NCI-H226 (cell line): ENCODE measurements around the gene RBM6.
A peak's percentile ranks its signal among the peaks of the same experiment; 100 is the strongest.
"Not testable (repeated sequence)": the region's sequence is repeated elsewhere in the genome, so short reads cannot be mapped to it uniquely, and the experiment has no call there.

ENCODE experiments used
- DNase-seq: peaks from one replicate; pipeline ENCODE4 v3.0.0-alpha.2; 2015

Gene RBM6, protein sequence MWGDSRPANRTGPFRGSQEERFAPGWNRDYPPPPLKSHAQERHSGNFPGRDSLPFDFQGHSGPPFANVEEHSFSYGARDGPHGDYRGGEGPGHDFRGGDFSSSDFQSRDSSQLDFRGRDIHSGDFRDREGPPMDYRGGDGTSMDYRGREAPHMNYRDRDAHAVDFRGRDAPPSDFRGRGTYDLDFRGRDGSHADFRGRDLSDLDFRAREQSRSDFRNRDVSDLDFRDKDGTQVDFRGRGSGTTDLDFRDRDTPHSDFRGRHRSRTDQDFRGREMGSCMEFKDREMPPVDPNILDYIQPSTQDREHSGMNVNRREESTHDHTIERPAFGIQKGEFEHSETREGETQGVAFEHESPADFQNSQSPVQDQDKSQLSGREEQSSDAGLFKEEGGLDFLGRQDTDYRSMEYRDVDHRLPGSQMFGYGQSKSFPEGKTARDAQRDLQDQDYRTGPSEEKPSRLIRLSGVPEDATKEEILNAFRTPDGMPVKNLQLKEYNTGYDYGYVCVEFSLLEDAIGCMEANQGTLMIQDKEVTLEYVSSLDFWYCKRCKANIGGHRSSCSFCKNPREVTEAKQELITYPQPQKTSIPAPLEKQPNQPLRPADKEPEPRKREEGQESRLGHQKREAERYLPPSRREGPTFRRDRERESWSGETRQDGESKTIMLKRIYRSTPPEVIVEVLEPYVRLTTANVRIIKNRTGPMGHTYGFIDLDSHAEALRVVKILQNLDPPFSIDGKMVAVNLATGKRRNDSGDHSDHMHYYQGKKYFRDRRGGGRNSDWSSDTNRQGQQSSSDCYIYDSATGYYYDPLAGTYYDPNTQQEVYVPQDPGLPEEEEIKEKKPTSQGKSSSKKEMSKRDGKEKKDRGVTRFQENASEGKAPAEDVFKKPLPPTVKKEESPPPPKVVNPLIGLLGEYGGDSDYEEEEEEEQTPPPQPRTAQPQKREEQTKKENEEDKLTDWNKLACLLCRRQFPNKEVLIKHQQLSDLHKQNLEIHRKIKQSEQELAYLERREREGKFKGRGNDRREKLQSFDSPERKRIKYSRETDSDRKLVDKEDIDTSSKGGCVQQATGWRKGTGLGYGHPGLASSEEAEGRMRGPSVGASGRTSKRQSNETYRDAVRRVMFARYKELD

DNA sequence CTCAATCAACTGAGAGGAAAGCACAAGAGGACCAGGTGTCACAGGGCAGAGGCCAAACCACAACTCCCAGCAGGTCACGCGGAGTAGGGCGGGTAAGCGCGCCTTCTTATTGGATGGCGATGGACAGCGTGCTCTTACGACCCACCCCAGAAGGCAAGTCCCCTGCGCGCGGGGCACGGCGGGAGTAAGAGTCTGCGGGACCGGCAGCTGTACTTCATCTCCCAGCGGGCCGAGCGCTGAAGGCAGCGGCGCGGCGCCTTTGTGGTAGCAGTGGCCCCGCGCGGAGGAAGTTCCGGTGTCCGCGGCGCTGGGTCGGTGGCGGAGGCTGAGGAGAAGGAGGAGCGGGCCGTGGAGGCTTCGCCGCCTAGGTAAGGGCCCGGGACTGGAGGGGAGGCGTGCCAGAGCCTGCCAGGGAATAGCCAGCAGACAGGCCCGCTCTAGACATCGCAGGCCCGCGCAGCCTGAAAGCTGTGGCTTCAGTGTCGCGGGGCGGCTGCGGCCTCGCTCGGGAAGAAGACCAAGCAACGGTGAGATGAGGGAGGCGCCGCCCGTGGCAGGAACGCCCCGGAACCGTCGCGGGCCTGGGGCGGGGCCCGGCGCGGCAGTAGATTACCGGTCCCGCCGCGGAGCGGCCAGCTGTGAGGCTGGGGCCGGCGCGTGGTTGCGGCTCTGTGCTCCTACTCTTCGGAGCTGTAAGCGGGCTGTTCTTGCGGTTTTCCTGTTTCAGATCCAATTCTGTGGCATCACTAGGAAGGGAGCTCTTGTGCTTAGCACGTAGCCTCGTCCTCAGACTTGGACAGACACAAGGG lies at the start of gene RBM6:
Gene RBM6, plus strand, starts transcription at position 293 of the 809 bp plus-strand sequence. CDS start 22,492 bp downstream, outside the sequence.
- DNase-seq = peak; percentile 97

GRCh38 chr3:49895791-49896190 lies 44.2 kb upstream of the RBM6 start:
- no peak for DNase-seq

- DNase-seq = no peak
Measured at GRCh38 chr3:49896345-49896744, 43.6 kb upstream of the RBM6 start.

- no peak for DNase-seq
Measured at GRCh38 chr3:49898991-49899390, 41.0 kb upstream of the RBM6 start.

- no peak for DNase-seq
Measured at GRCh38 chr3:49899815-49900214, 40.1 kb upstream of the RBM6 start.

- DNase-seq = peak; percentile 97
Measured at GRCh38 chr3:49900491-49901153, 39.3 kb upstream of the RBM6 start.

DNA sequence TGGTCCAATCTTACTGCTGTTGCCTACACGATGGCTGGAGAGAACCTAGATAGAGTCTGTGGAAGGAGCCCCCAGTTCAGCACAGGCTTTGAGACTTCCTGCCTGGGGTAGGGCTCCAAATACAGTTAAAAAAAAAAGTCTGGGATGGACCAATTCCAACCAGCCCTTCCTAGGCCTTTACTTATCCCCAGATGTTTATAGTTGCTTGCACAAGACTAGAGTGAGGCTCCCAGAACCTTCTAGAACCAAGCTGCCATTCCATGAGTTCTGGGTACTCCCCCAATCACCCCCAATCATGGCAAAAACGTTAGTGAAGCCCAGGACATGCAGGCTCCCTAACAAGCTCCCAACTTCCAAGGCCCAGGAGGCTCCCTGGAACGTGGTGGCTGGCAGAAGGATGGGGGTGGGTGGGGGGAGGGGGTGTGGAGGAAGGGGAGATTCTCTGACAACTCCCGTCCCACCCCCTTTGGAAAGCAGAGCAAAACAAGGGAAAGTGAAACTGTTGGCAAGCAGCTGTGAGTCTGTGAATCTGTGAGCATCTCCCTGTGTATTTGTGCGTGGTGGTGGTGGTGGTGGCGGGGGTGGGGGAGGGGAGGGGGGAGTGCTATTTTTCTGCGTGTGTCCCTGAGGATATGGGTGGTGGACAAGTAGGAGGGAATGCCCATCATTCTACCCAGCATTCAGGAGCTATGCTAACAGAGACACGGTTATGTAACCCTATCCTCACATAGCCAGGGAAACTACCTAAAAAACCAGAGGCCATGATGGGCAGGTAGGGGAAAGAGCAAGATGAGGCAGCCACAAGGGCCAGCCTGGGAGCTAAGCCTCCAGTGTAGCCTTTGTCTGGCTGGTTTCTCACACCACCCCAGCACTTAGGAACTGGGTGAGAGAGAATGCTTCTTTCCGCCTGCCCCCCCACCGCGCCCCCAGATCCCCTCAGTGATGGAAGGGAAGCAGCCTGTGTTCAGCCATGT lies 38.3 kb upstream of the RBM6 start:
- DNase-seq = peak; percentile 63

- no peak for DNase-seq
Measured at GRCh38 chr3:49902511-49903345, 37.2 kb upstream of the RBM6 start.

GRCh38 chr3:49903451-49904424 lies 36.2 kb upstream of the RBM6 start, which contains the start of gene MST1R:
Gene MST1R, minus strand, starts transcription at chr3:49903873. Its CDS starts 264 bp downstream, at chr3:49903609.
- peak; percentile 83 for DNase-seq

GRCh38 chr3:49904448-49904847 lies 35.5 kb upstream of the RBM6 start:
- not testable (repeated sequence) for DNase-seq

DNA sequence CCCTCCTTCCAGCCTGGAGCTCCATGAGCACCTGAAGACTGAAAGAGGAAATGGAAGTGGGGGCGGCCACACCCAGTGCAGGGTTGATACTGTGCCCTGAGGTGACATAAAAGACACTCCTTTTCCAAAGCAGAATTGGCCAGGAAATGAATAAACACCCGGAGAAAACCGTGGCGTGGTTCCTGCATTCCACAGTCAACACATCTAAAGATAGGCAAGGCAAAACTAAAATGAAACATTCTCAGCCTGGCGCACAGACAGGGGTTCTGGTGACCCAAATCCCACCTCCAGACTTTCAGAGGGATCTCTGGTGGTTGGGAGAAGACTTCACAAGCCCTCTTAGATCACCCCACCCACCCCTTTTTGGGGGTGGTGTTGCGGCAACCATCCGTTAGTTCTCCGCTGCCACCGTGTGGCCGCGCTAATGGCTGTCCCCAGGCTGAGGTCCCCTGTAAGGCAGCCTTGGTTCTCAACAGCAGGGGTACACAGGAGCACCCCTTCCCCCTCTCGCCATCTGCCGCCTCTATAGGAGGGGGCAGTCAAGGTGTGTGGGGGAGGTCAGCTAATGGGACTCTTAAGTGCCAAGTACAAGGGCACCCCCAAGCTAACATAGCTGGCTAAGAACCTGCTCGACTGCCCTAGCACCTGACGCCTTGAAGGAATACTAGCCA lies 33.7 kb upstream of the RBM6 start:
- peak; percentile 47 for DNase-seq

DNA sequence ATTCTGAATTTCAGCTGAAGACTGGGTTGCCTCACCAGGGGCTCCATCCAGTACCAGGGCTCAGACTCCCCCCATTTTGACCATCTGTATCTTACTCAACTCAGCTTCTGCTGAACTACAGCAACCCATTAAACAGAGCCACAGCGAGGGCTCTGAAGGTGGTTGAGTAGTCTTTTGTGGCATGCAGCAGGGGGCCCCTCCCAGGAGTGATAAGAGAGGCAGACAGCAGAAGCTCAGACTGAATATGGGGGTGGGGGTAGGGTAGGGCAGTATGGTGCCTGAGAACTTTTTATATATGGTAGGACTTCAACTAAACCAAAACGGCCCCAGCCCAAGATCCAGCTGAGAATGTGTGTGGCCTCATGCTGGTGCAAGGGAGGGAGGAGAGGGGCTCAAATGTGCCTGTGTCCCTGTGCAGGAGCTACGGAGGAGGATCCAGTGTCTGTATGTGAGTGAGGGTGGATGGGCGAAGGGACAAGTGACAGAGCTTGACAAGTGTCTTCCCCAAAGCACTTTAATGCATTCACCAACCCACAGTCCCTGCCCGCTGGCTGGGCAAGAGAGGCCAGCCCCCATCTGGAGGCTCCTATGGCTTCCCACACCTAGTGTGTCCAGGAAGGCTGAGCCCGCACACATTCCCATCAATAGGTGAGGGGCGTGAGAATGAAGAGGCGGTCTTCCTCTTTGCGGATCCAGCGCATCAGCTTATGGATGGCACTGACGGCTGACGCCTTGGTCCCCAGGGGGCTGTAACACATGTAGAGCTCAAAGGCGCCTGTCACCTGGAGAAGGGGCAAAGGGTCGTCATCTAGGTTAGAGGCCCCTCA lies 31.4 kb upstream of the RBM6 start:
- peak; percentile 18 for DNase-seq

GRCh38 chr3:49910409-49911123 lies 29.4 kb upstream of the RBM6 start:
- no peak for DNase-seq

- DNase-seq = no peak
Measured at GRCh38 chr3:49911124-49911420, 28.9 kb upstream of the RBM6 start.

DNA sequence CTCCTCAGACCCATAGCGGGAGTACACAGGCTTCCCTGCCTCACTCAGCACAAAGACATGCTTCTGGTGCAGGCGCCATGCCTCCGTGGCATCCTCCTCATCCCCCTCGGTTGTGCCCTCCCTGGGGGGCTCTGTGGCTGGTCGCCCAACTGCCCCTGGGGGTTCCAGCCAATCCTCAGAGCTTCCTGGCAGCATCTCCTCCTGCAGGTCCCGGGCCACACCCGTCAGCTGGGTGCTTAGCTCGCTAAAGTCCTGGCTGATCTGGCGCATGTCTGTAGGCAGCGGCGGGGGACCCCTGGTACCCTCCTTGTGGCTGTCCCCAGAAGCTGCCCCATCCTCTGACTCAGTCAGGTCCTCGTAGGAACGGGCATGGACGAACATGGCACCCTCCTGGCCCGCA lies 28.3 kb upstream of the RBM6 start:
- no peak for DNase-seq

GRCh38 chr3:49912881-49913281 lies 27.1 kb upstream of the RBM6 start:
- no peak for DNase-seq
